IMR-90 (cell line): ENCODE measurements around the gene ADTRP. TPM values are rescaled to one million over a fixed set of nuclear protein-coding genes. Genes with fewer than 3 reads are reported as not detected.

Experiments used
- ATAC-seq: fragments of 200-7000 bp; cut with Tn5 transposase; 2 replicates; pipeline ENCODE4 v1.9.1; 2020; ENCODE audit warnings: low read depth, mild to moderate bottlenecking, moderate library complexity
- BruUV-seq: library from RNA; stranded (reverse); fragments of 400-500 nt; replicated peaks from 2 replicates; lab custom pipeline; 2021; lab: Mats Ljungman, UMichigan
- CTCF ChIA-PET: fragments of 300-600 bp; formaldehyde crosslinking; extraction: SDS; loops from one replicate; lab custom pipeline; 2021; ENCODE audit warnings: antibody characterized with exemption; lab: Yijun Ruan, JAX
- POLR2A ChIA-PET: fragments of 300-600 bp; sonication (Branson Sonifier 250); formaldehyde crosslinking; loops from one replicate; lab custom pipeline; 2022; ENCODE audit warnings: antibody characterized with exemption; ENCODE audit not compliant: unreplicated experiment; lab: Charles Lee
- DNase-seq: peaks from one replicate; pipeline ENCODE4 v3.0.0; 2013
- H2AFZ ChIP-seq: replicated peaks from 2 replicates; pipeline ENCODE3; 2013; ENCODE audit warnings: low read length, mild to moderate bottlenecking; ENCODE audit not compliant: poor library complexity
- H2AK5ac ChIP-seq: 2 replicates; pipeline ENCODE4 v1.6.1; 2013; ENCODE audit warnings: low read depth, low read length, inconsistent platforms
- H2AK9ac ChIP-seq: replicated peaks from 2 replicates; pipeline ENCODE3; 2013; ENCODE audit warnings: mild to moderate bottlenecking, low read depth, low read length, moderate library complexity; ENCODE audit not compliant: poor library complexity
- H2BK120ac ChIP-seq: 2 replicates; pipeline ENCODE4 v1.6.1; 2013; ENCODE audit warnings: low read depth, low read length, inconsistent platforms
- H2BK15ac ChIP-seq: 3 replicates; pipeline ENCODE4 v1.6.1; 2013; ENCODE audit warnings: low read depth, low read length, inconsistent platforms
- H2BK20ac ChIP-seq: 2 replicates; pipeline ENCODE4 v1.6.1; 2013; ENCODE audit warnings: low read depth, mild to moderate bottlenecking, inconsistent platforms, low read length, moderate library complexity
- H2BK5ac ChIP-seq: 2 replicates; pipeline ENCODE4 v1.6.1; 2013; ENCODE audit warnings: mild to moderate bottlenecking, low read depth, low read length, inconsistent platforms; ENCODE audit not compliant: poor library complexity, severe bottlenecking
- H3K14ac ChIP-seq: replicated peaks from 2 replicates; pipeline ENCODE4 v1.6.1; 2013; ENCODE audit warnings: low read depth, low read length, inconsistent platforms
- H3K18ac ChIP-seq: 2 replicates; pipeline ENCODE4 v1.6.1; 2013; ENCODE audit warnings: low read depth, low read length, control low read depth
- H3K23ac ChIP-seq: 2 replicates; pipeline ENCODE4 v1.6.1; 2013; ENCODE audit warnings: low read depth, low read length, inconsistent platforms
- H3K27ac ChIP-seq: 2 replicates; pipeline ENCODE4 v1.5.1; 2013; ENCODE audit warnings: mild to moderate bottlenecking, control low read depth, low read length; ENCODE audit not compliant: insufficient read depth
- H3K27me3 ChIP-seq: 2 replicates; pipeline ENCODE4 v1.6.1; 2013; ENCODE audit warnings: low read length; ENCODE audit not compliant: control insufficient read depth, insufficient read depth
- H3K36me3 ChIP-seq: 2 replicates; pipeline ENCODE4 v1.6.1; 2013; ENCODE audit warnings: low read length, mixed read lengths; ENCODE audit not compliant: control insufficient read depth, insufficient read depth
- H3K4ac ChIP-seq: 2 replicates; pipeline ENCODE4 v1.6.1; 2013; ENCODE audit warnings: low read depth, low read length, inconsistent platforms
- H3K4me1 ChIP-seq: 2 replicates; pipeline ENCODE4 v1.6.1; 2013; ENCODE audit warnings: low read length, mixed read lengths; ENCODE audit not compliant: control insufficient read depth, insufficient read depth
- H3K4me2 ChIP-seq: 2 replicates; pipeline ENCODE4 v1.6.1; 2013; ENCODE audit warnings: low read depth, mild to moderate bottlenecking, control low read depth, low read length, moderate library complexity
- H3K4me3 ChIP-seq: 2 replicates; pipeline ENCODE4 v1.5.1; 2013; ENCODE audit warnings: low read depth, mild to moderate bottlenecking, control low read depth, low read length, moderate library complexity; ENCODE audit not compliant: insufficient read depth
- H3K56ac ChIP-seq: 2 replicates; pipeline ENCODE4 v1.6.1; 2013; ENCODE audit warnings: low read length, inconsistent platforms; ENCODE audit not compliant: insufficient read depth; ENCODE audit errors: extremely low read depth
- H3K79me1 ChIP-seq, 2 experiments: 2 replicates each; pipeline ENCODE4 v1.6.1; 2013; ENCODE audit warnings: low read length in 2 of 2, inconsistent platforms in 1 of 2, low read depth in 1 of 2
- H3K9ac ChIP-seq: 2 replicates; pipeline ENCODE4 v1.6.1; 2013; ENCODE audit warnings: low read depth, low read length, control low read depth
- H3K9me1 ChIP-seq: 2 replicates; pipeline ENCODE4 v1.6.1; 2013; ENCODE audit warnings: low read length, inconsistent platforms; ENCODE audit not compliant: insufficient read depth
- H3K9me3 ChIP-seq: 2 replicates; pipeline ENCODE4 v1.6.1; 2013; ENCODE audit warnings: low read length; ENCODE audit not compliant: control insufficient read depth, insufficient read depth
- H4K20me1 ChIP-seq: 2 replicates; pipeline ENCODE4 v1.6.1; 2013; ENCODE audit warnings: low read length, inconsistent platforms; ENCODE audit not compliant: insufficient read depth
- H4K5ac ChIP-seq: 2 replicates; pipeline ENCODE4 v1.6.1; 2013; ENCODE audit warnings: mild to moderate bottlenecking, low read depth, low read length, control low read depth
- H4K8ac ChIP-seq, 2 experiments: 2 replicates each; pipeline ENCODE4 v1.6.1; 2013; ENCODE audit warnings: low read depth in 2 of 2, low read length in 2 of 2, control low read depth in 1 of 2, inconsistent platforms in 1 of 2
- H4K91ac ChIP-seq: 2 replicates; pipeline ENCODE4 v1.6.1; 2013; ENCODE audit warnings: low read depth, low read length, inconsistent platforms; ENCODE audit not compliant: insufficient read depth
- BHLHE40 ChIP-seq: fragments of 150-350 bp; IDR thresholded peaks from 2 replicates; pipeline ENCODE4 v1.6.1; 2016; ENCODE audit warnings: mild to moderate bottlenecking, low read depth, low read length
- CEBPB ChIP-seq: IDR thresholded peaks from 2 replicates; pipeline ENCODE4 v1.6.1; 2012; ENCODE audit warnings: low read depth, low read length, improper control_type of control experiment
- CHD1 ChIP-seq: IDR thresholded peaks from 2 replicates; pipeline ENCODE4 v1.6.1; 2012; ENCODE audit warnings: low read depth, low read length, improper control_type of control experiment
- FOS ChIP-seq: fragments of 150-350 bp; IDR thresholded peaks from 2 replicates; pipeline ENCODE4 v1.6.1; 2016; ENCODE audit warnings: low read depth, low read length
- MAFK ChIP-seq: IDR thresholded peaks from 2 replicates; pipeline ENCODE4 v1.6.1; 2012; ENCODE audit warnings: low read depth, low read length, improper control_type of control experiment
- MXI1 ChIP-seq: IDR thresholded peaks from 2 replicates; pipeline ENCODE4 v1.6.1; 2012; ENCODE audit warnings: low read depth, mild to moderate bottlenecking, low read length, moderate library complexity, borderline replicate concordance
- NFE2L2 ChIP-seq: fragments of 150-350 bp; IDR thresholded peaks from 2 replicates; pipeline ENCODE4 v1.6.1; 2016; ENCODE audit warnings: low read depth, mild to moderate bottlenecking, low read length
- POLR2A ChIP-seq: IDR thresholded peaks from 2 replicates; pipeline ENCODE4 v1.6.1; 2012; ENCODE audit warnings: mild to moderate bottlenecking, low read depth, low read length
- RAD21 ChIP-seq: IDR thresholded peaks from 2 replicates; pipeline ENCODE4 v1.6.1; 2012; ENCODE audit warnings: low read length, improper control_type of control experiment
- RCOR1 ChIP-seq: IDR thresholded peaks from 2 replicates; pipeline ENCODE4 v1.6.1; 2012; ENCODE audit warnings: mild to moderate bottlenecking, low read length, improper control_type of control experiment; ENCODE audit not compliant: insufficient replicate concordance
- RFX5 ChIP-seq: IDR thresholded peaks from 2 replicates; pipeline ENCODE4 v1.8.0; 2012; ENCODE audit warnings: low read depth, mild to moderate bottlenecking, low read length, moderate library complexity
- SMC3 ChIP-seq: fragments of 150-350 bp; IDR thresholded peaks from 2 replicates; pipeline ENCODE4 v1.6.1; 2016; ENCODE audit warnings: low read depth, mild to moderate bottlenecking, antibody characterized with exemption, low read length, moderate library complexity
- WGBS, 2 experiments: methylation state at CpG; one replicate each; pipeline versions ENCODE4 v1.1.5 to v1.1.7; 2013; ENCODE audit warnings: missing lambda C conversion rate in 2 of 2; ENCODE audit not compliant: insufficient read length in 1 of 2; ENCODE audit errors: extremely low coverage in 2 of 2; 5-methylcytosine and 5-hydroxymethylcytosine counted together
- dilution Hi-C: fragments of 300-500 bp; cut with HindIII; formaldehyde crosslinking; loops from one replicate; pipeline ENCODE4 v1.14.3; 2018; ENCODE audit warnings: low sequenced_read_pairs; ENCODE audit not compliant: unreplicated experiment
- in situ Hi-C: fragments of 300-500 bp; cut with MboI; formaldehyde crosslinking; loops from 3 replicates; pipeline ENCODE4 v1.14.3; 2019; ENCODE audit warnings: low sequenced_read_pairs, inconsistent platforms, mixed read lengths
- intact Hi-C: fragments of 100-400 bp; cut with micrococcal nuclease; formaldehyde crosslinking; loops from 2 replicates; pipeline ENCODE4 v1.10.0; 2022
- polyA plus RNA-seq, 3 experiments: library from polyadenylated mRNA; depleted of rRNA; stranded (reverse); fragments of >200 nt; gene quantifications; 2 replicates each; pipeline ENCODE4 v1.2.3, GENCODE V29; 2012; ENCODE audit warnings: low replicate concordance in 1 of 3
- total RNA-seq: library from RNA; depleted of rRNA; stranded (reverse); fragments of >200 nt; gene quantifications from 2 replicates; pipeline ENCODE4 v1.2.3, GENCODE V29; 2012
- TF ChIP-seq, protein P1 (sequence below): fragments of 150-350 bp; IDR thresholded peaks from 2 replicates; pipeline ENCODE4 v1.6.1; 2017; ENCODE audit warnings: mild to moderate bottlenecking, antibody characterized with exemption, low read length, low read depth
- TF ChIP-seq, protein P2 (sequence below): fragments of 150-350 bp; IDR thresholded peaks from 2 replicates; pipeline ENCODE4 v1.6.1; 2016; ENCODE audit warnings: low read depth, mild to moderate bottlenecking, low read length, moderate library complexity, borderline replicate concordance

Gene ADTRP
- total and polyA plus RNA-seq, 2 of the 4 experiments (the other 2 are of a cell fraction), result 0.50 to 0.72 TPM

DNA sequence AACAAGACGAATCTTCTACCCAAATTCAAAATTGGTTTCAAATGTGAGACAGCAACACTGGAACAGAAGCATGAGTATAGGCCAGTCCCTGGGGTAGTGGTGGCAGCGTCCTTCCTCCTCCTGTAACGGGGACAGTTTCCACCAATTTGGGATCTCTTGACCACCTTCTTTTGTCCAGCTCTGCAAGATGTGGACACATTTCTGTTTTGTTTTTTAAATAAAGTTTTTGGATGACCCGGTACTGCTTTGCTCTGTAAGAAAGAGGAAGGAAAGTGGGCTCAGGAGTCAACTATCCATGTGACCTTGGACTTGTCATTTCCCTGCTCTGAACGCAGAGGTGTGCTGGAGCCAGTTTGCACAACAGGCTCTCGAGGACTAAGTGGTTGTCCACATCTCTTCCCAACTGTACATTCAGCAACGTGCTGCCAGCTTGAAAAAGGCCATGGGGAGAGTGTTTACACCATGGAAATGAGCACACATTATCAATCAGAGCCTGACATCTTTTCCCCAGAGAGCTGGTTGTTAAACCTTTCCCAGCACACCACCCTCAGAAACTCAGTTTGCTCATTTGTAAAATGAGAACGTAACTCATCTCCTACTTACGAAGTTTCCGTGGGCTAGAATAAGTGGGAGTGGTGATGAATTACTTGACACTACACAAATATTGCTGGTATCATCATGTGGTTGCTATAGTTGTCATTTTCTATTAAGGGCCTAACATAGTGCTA is 66.5 kb downstream of the ADTRP start:
- H3K9ac ChIP-seq, result no peak overlapping the region
- in situ Hi-C loops, result no loop called here

More for the DNA sequence above, 66.5 kb downstream of the ADTRP start:
- Histone ChIP-seq H2AK9ac (no peak overlapping the region), H3K27me3 (no peaks in the 10 kb centered on the region), H3K56ac (no peak overlapping the region), H2BK120ac (peak overlapping the region; percentile 56), H4K91ac (peak overlapping the region; percentile 76), H4K8ac (peak overlapping the region; percentile 4 to 83; a peak in 2 of 4 replicates), H3K4me3 (no peak overlapping the region), H3K18ac (peak overlapping the region; percentile 57; the same call in 1 of the 2 replicates), H3K79me1 (peaks cover 0 to 4% of the 10 kb centered on the region in 2 experiments; a peak in 1 of 4 replicates), H3K36me3 (no peaks in the 10 kb centered on the region), H4K20me1 (no peaks in the 10 kb centered on the region), H3K4me2 (no peak overlapping the region), H2BK5ac (peak overlapping the region; percentile 43), H2BK20ac (peak overlapping the region; percentile 73), H3K14ac (peak overlapping the region; percentile 78), H4K5ac (peak overlapping the region; percentile 37; the same call in 1 of the 2 replicates), H2AFZ (peak overlapping the region; percentile 90), H3K4ac (peak overlapping the region; percentile 87), H3K9me3 (no peaks in the 10 kb centered on the region), H2BK15ac (peak overlapping the region; percentile 62; the same call in 1 of the 3 replicates), H2AK5ac (peak overlapping the region; percentile 18), H3K23ac (peak overlapping the region; percentile 69), H3K4me1 (peaks cover 26% of the 10 kb centered on the region), H3K27ac (no peak overlapping the region), H3K9me1 (peaks cover 4% of the 10 kb centered on the region; the same call in 1 of the 2 replicates)
- no peak for ATAC-seq
- intact Hi-C loops, result loop anchor here (5.0 kb wide), 1 partner anchor 55 kb away; no protein-coding TSS in a partner anchor
- TF ChIP-seq, protein P1, sequence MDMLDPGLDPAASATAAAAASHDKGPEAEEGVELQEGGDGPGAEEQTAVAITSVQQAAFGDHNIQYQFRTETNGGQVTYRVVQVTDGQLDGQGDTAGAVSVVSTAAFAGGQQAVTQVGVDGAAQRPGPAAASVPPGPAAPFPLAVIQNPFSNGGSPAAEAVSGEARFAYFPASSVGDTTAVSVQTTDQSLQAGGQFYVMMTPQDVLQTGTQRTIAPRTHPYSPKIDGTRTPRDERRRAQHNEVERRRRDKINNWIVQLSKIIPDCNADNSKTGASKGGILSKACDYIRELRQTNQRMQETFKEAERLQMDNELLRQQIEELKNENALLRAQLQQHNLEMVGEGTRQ, result no peak
- TF ChIP-seq SMC3 (no peak), FOS (no peak), CEBPB (no peak), MAFK (no peak), NFE2L2 (no peak), RFX5 (no peak), POLR2A (no peak), RCOR1 (no peak), MXI1 (no peak), CHD1 (no peak), BHLHE40 (no peak), RAD21 (no peak)
- TF ChIP-seq, protein P2, sequence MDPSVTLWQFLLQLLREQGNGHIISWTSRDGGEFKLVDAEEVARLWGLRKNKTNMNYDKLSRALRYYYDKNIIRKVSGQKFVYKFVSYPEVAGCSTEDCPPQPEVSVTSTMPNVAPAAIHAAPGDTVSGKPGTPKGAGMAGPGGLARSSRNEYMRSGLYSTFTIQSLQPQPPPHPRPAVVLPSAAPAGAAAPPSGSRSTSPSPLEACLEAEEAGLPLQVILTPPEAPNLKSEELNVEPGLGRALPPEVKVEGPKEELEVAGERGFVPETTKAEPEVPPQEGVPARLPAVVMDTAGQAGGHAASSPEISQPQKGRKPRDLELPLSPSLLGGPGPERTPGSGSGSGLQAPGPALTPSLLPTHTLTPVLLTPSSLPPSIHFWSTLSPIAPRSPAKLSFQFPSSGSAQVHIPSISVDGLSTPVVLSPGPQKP, result no peak
- BruUV-seq, result no TSS peak
- DNase-seq, result peak; percentile 34
- ChIA-PET CTCF (interaction anchor here (1.1 to 1.3 kb wide), 2 partner anchors 12 to 126 kb away, joined by 3 read pairs; no protein-coding TSS in a partner anchor), POLR2A (no interaction called here)
- dilution Hi-C loops, result no loop called here
- 50% methylated on average over 2 of the region's 10 CpGs; no CpG with 5 or more reads in 1 of the 2 experiments for WGBS, 2 experiments
